ENCODE results near the gene FAM167B. TPM values are rescaled to one million over a fixed set of nuclear protein-coding genes. Genes with fewer than 3 reads are reported as not detected.

The FAM167B gene
- total and polyA plus RNA-seq, 7 donors, result 0.71 to 9.0 (median 3.0) TPM; not detected in 1

GRCh38 chr1:32208469-32208868, 38.6 kb upstream of the FAM167B start:
- intact Hi-C loops (cut with DNase I), result loop anchor here (5.0 kb wide), 1 partner anchor 184 kb away; the partner anchor contains the start of gene BSDC1
- no peaks in the 10 kb centered on the region for H3K36me3 ChIP-seq
- no peaks in the 10 kb centered on the region for H3K9me3 ChIP-seq
- H3K4me1 ChIP-seq, result peaks cover 0 to 23% (median 17%) of the 10 kb centered on the region in 4 donors
- no peaks in the 10 kb centered on the region for H3K27me3 ChIP-seq
- 64 to 71% methylated on average over 6 of the region's 6 CpGs for WGBS, 2 donors
- H3K4me3 ChIP-seq, result no peak overlapping the region
- TF ChIP-seq POLR2A (IDR thresholded peaks at IDR 0.05), result no peak
- TF ChIP-seq EP300 (IDR thresholded peaks at IDR 0.05), result no peak
- TF ChIP-seq POLR2AphosphoS5 (IDR thresholded peaks at IDR 0.05), result no peak
- TF ChIP-seq, protein P1, sequence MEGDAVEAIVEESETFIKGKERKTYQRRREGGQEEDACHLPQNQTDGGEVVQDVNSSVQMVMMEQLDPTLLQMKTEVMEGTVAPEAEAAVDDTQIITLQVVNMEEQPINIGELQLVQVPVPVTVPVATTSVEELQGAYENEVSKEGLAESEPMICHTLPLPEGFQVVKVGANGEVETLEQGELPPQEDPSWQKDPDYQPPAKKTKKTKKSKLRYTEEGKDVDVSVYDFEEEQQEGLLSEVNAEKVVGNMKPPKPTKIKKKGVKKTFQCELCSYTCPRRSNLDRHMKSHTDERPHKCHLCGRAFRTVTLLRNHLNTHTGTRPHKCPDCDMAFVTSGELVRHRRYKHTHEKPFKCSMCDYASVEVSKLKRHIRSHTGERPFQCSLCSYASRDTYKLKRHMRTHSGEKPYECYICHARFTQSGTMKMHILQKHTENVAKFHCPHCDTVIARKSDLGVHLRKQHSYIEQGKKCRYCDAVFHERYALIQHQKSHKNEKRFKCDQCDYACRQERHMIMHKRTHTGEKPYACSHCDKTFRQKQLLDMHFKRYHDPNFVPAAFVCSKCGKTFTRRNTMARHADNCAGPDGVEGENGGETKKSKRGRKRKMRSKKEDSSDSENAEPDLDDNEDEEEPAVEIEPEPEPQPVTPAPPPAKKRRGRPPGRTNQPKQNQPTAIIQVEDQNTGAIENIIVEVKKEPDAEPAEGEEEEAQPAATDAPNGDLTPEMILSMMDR (IDR thresholded peaks at IDR 0.05), result no peak
- H3K27ac ChIP-seq, result no peak overlapping the region
- DNase-seq, result no peak

DNA sequence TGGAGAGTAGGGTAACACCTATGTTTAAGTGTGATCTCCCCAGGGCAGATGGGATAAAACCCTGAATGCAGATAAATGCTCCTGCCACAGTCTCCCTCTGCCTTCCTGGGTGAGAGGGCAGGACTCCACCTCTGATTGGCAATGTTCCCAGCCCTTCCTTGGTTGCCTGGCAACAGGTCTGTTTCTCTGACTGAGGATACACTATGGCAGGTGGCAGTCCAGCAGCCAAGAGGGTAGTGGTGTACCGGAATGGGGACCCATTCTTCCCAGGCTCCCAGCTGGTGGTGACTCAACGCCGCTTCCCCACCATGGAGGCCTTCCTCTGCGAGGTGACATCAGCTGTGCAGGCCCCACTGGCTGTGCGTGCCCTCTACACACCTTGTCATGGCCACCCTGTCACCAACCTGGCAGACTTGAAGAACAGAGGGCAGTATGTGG, 38.1 kb upstream of the FAM167B start, which contains the start of gene DCDC2B:
TSS of gene DCDC2B (plus strand) at position 199 of the 438 bp plus-strand sequence. CDS start at position 204, 5 bp downstream.
- WGBS, 2 donors, result 21 to 70% methylated on average over 5 of the region's 5 CpGs
- TF ChIP-seq, protein P1 (IDR thresholded peaks at IDR 0.05), result no peak
- TF ChIP-seq POLR2AphosphoS5 (IDR thresholded peaks at IDR 0.05) (no peak), EP300 (IDR thresholded peaks at IDR 0.05) (no peak), POLR2A (IDR thresholded peaks at IDR 0.05) (no peak)
- intact Hi-C loops (cut with DNase I), result loop anchor here (5.0 kb wide), 1 partner anchor 183 kb away; the partner anchor contains the start of gene BSDC1
- H3K27me3 ChIP-seq, result no peaks in the 10 kb centered on the region
- H3K9me3 ChIP-seq, result no peaks in the 10 kb centered on the region
- H3K4me3 ChIP-seq, result no peak within 1 kb of the TSS
- peaks cover 0 to 23% (median 17%) of the 10 kb centered on the region in 4 donors for H3K4me1 ChIP-seq
- no peak for DNase-seq
- no peak within 1 kb of the TSS for H3K27ac ChIP-seq
- peaks cover 0 to 2% (median 0%) of the 10 kb centered on the region in 4 donors for H3K36me3 ChIP-seq

DNA sequence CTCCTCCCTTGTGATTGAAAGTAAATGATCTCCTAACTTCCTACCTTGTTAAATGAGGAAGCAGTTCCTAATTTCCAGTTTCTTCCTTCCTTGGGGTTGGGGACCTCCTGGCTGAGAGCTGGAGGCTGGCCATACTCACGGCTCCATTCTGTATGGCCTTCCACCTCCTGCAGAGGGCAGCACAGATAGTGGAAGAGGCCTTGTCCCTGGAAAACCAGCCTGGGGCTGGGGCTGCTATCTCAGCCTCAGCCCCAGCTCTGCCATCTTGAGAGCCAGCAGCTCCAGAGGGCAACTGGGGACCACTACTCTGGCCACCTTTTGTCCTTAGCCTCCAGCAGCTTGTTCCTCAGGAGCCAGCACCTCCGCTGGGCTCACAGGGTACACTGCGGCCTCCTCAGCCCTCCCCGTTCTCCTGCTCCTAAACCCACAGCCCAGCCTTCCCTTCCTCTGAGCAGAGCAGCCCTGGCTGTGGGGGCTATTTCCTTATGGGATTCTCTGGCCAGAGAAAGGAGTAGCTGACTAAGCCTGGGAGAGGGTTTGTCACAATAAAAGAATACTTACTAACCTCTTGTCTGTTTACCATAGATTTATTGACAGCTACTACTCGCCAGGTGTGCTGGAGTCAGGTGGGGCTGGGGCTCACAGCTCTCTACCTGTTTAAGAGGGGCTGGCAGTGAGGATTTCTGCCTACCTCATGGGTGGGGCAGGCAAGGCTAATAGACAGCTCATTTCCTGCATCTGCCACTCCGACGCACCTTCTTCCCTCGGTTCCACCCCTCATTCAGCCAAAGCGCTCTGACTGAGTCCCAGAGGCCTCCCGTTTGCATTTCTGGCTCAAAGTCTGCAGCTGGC, 31.2 kb upstream of the FAM167B start:
- intact Hi-C loops (cut with DNase I), result loop anchor here (5.0 kb wide), 1 partner anchor 196 kb away; no protein-coding TSS in a partner anchor
- WGBS, 2 donors, result 18 to 62% methylated on average over 10 of the region's 10 CpGs
- no peak overlapping the region for H3K4me3 ChIP-seq
- TF ChIP-seq, protein P1 (IDR thresholded peaks at IDR 0.05), result peak; percentile 17 to 58 (median 49)
- TF ChIP-seq POLR2A (IDR thresholded peaks at IDR 0.05), result no peak
- no peaks in the 10 kb centered on the region for H3K27me3 ChIP-seq
- H3K4me1 ChIP-seq, result peaks cover 0 to 8% (median 3%) of the 10 kb centered on the region in 4 donors
- H3K36me3 ChIP-seq, result peaks cover 0 to 56% (median 14%) of the 10 kb centered on the region in 4 donors
- H3K9me3 ChIP-seq, result no peaks in the 10 kb centered on the region
- DNase-seq, result no peak
- H3K27ac ChIP-seq, result peak overlapping the region in 1 of 4 donors; percentile 34

DNA sequence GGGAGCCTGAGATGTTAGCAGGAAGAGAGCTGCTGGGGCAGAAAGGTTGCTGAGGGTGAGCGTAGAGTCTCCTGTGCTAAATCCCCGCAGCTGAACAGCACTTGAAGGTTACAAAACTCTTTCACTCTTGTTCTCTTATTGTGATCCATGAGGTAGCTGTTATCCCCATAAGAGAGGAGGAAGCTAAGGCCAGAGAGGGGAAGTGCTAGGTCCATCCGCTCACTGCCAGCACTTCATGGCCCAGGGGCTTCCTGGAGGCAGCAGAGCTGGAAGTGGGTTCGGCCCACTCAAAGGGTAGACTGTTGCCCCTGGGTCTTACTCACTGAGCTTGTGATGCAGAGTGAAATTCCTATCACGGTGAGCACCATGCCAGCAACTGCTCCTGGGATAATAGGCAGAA, 30.5 kb upstream of the FAM167B start:
- no peaks in the 10 kb centered on the region for H3K27me3 ChIP-seq
- TF ChIP-seq POLR2AphosphoS5 (IDR thresholded peaks at IDR 0.05) (no peak), POLR2A (IDR thresholded peaks at IDR 0.05) (no peak), EP300 (IDR thresholded peaks at IDR 0.05) (no peak)
- TF ChIP-seq, protein P1 (IDR thresholded peaks at IDR 0.05), result no peak
- intact Hi-C loops (cut with DNase I), result loop anchor here (5.0 kb wide), 1 partner anchor 196 kb away; no protein-coding TSS in a partner anchor
- no peak overlapping the region for H3K27ac ChIP-seq
- no peak overlapping the region for H3K4me3 ChIP-seq
- H3K4me1 ChIP-seq, result peaks cover 0 to 16% (median 10%) of the 10 kb centered on the region in 4 donors
- WGBS, 2 donors, result 80 to 83% methylated on average over 5 of the region's 5 CpGs
- H3K36me3 ChIP-seq, result peaks cover 0 to 56% (median 14%) of the 10 kb centered on the region in 4 donors
- no peaks in the 10 kb centered on the region for H3K9me3 ChIP-seq
- DNase-seq, result no peak
